Stimulated activated CD8-positive, alpha-beta memory T cell treated with anti-CD3 and anti-CD28 coated beads, Interleukin-4, amount 100 ng/mL, for 48 hours (primary cell): ENCODE measurements around the gene C2orf92.
A peak's percentile ranks its signal among the peaks of the same experiment; 100 is the strongest.

ENCODE experiments used
- DNase-seq: peaks from one replicate; pipeline ENCODE4 v3.0.0-alpha.2; 2020

Gene C2orf92

DNA sequence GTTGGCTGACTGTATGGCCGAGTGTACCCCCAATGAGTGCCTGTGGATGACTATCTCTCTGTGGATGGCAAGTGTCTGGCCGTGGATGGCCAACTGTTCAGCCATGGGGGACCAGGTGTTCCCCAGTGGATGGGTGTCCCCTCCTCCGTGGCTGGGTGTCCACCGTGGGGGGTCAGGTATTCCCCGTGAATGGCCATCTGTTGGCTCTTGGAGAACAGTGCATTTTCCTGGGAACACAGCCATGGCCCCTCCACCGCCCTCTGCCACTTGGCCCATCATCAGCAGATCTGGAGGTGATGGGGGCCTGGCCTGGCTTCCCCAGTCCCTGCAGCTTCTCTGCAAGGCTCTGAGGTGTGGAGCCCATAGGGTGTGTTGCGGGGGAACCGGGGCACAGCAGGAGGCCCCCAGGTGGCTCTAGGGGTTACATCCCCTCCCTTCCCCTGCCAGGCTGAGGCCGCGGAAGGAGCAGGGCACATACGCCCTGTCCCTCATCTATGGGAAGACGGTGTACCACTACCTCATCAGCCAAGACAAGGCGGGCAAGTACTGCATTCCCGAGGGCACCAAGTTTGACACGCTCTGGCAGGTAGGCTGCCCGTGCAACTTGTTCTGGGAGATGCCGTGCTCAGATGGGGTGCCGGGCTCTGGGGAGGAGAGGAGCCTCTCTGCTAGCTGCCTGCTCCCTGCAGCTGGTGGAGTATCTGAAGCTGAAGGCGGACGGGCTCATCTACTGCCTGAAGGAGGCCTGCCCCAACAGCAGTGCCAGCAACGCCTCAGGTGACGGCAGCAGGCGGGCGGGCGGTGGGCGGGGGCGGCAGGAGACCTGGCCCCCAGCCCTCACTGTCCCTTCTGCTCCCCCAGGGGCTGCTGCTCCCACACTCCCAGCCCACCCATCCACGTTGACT, 63.2 kb downstream of the C2orf92 start:
- no peak for DNase-seq

DNA sequence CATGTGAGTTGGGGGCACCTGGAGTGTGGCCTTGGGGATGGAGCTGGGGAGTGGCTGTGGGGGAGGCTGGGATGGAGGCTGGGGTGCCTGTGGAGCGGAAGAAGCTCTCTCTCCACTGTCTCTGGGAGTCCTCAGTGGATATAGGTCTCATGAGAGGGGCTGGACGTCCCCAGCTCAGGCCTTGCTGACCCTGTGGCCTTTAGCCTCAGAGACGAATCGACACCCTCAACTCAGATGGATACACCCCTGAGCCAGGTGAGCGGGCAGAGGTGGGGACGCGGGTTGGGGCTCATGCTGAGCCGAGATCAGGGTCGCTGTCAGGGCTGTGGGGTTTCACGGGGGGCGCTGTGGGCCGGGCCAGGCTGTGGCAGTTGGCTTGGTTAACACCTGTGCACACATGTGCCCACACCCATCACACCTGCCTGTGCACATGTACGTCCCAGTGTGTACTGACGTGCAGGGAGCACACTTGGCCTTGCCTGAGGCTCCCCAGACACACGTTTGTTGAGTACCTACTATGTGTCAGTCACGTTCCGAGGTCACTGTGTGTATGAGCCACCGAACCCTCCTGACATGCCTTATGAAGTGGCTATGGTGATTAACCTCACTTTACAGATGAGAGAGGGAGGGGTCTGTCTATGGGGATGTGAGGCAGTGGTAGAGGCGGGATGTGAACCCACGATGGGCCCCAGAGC, 64.0 kb downstream of the C2orf92 start:
- DNase-seq, result no peak

DNA sequence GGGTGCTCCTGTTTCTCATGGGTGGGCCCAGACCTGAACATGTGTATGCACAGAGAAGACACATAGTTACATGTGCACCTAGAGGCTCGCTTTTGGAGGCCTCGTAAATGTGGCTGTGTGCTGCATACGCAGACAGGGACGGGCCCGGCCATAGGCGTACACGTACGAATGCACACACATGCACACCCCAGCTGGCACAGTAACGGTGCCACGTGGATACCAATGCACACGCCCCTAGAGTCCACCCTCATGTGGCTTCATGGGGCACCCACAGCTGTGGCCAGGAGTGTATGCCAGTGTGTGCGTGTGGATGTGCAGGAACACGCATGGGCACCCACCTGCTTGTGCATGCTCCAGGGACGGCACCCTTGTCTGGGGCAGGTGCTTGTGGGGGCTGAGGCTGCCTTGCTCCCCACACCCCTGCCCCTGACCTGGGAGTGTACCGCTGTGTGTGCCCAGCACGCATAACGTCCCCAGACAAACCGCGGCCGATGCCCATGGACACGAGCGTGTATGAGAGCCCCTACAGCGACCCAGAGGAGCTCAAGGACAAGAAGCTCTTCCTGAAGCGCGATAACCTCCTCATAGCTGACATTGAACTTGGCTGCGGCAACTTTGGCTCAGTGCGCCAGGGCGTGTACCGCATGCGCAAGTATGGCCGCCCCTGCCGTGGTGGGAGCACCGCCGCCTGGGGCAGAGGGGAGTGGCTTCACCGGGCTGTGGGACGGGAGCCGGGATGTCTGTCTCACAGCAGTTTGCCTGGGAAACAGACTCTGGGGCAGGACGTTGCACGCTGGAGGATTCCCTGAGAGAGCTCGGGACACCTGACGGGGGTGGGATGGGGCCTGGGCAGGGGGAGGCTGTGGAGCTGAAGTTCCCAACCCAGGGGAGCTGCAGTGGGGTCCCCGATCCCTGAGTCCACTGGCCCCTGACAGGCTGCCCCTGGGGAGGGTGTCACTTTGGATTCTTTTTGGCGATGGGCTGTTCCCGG, 64.8 kb downstream of the C2orf92 start:
- DNase-seq, result no peak

DNA sequence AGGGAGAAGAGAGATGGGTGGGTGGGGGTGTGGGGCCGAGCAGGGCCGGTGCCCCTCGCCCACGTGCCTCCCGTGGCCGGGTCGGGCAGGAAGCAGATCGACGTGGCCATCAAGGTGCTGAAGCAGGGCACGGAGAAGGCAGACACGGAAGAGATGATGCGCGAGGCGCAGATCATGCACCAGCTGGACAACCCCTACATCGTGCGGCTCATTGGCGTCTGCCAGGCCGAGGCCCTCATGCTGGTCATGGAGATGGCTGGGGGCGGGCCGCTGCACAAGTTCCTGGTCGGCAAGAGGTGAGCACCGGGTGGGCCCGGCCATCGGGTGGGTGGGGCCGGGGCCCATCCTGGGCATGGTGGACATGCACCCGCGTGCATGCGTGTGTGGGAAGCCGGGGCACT, 65.6 kb downstream of the C2orf92 start:
- no peak for DNase-seq

DNA sequence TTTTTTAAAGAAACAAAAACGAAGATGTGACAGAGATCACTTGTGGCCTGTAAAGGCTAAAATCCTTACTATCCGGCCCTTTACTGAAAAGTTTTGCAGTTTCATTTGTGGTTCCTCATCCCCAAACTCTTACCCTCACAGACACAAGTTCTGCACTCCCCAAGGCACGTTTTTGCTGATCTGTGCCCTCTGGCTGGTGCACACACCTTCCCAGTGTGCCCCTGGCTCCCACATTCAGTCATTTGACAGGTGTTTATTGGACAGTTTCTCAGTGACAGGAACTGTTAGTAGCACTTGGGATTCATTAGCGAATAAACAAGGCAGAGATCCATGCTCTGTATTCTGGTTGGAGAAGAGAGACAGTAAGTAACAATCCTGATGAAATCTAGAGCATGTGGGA, 66.7 kb downstream of the C2orf92 start:
- no peak for DNase-seq

DNA sequence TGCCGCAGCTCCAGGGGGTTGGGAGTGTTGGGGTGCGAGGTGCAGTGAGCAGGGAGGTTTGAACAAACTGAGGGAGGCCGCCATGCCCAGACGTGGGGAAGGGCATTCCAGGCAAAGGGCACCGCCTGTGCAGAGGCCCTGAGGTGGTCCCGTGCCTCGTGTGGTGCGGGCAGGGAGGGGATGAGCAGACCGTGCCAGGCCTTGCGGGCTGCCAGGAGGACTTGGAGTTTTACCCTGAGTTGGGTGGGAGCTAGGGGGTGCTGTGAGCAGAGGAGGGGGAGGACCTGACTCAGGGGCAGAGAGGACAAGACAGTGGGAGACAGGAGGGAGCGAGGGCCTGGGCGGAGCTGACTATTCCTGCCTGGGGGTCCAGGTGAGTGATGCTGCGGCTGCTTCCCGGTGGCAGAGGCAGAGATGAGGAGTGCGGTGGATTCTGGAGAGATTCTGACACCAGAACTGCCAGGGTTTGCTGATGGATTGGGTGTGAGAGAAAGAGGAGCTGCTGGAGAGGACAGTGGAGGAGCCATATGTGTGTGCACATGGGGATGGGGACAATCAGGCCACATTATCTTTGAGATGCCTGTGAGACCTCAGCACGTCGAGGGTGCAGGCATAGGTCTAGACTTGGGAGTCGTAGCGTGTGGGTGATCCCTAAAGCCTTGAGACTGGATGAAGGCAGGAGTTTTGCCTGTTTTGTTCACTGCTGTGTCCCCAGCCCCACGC, 67.3 kb downstream of the C2orf92 start:
- DNase-seq, result no peak

DNA sequence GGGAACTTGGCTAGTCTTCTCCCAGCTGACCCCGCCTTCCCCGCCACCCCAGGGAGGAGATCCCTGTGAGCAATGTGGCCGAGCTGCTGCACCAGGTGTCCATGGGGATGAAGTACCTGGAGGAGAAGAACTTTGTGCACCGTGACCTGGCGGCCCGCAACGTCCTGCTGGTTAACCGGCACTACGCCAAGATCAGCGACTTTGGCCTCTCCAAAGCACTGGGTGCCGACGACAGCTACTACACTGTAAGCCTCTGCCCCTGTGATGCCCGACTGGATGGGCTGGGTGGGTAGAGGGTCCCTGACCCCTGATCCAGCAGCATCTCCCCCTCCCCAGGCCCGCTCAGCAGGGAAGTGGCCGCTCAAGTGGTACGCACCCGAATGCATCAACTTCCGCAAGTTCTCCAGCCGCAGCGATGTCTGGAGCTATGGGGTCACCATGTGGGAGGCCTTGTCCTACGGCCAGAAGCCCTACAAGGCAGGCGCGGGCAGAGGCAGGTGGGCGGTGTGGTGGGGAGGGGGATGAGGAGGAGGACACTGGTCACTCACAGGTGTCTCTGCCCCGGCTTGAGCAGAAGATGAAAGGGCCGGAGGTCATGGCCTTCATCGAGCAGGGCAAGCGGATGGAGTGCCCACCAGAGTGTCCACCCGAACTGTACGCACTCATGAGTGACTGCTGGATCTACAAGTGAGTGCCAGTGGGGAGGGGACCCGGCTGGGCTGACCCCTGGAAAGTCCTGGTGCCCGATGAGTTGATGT, 68.1 kb downstream of the C2orf92 start:
- DNase-seq, result no peak

DNA sequence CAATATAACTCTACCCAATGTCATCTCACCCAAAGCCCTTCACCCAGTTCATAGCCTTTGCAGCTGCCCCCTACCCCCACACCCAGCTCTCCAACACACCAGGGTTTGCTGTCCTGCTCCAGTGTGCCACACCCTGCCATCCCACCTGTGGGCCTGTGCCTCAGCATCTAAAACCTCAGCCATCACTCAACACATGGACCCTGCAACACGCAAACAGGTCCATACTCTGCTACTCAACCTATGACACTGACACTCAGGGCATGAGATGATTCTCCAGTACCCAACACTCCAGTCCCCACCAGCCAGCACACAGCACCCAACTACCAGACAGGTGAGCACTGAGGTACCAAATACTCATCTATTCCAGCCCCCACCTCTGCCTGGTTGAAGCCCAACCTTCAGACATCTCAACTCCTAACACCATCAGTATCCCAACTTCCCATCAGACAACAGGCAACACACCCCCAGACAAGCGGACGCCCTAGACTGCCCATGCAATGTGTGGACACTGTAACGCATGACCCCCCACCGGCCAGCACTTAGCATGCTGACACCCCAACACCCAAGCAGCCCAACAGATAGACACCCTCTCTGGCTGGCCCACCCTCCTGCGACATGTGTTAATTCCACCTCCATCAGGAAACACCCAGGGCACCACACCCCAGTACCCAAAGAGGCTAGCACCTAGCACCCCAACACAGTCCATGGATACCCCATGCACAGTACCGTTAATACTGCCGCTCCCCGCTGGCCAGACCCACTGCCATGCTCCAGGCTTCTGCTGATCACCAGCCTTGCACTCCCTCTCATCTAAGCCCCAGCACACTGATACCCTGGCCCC, 68.9 kb downstream of the C2orf92 start:
- no peak for DNase-seq

DNA sequence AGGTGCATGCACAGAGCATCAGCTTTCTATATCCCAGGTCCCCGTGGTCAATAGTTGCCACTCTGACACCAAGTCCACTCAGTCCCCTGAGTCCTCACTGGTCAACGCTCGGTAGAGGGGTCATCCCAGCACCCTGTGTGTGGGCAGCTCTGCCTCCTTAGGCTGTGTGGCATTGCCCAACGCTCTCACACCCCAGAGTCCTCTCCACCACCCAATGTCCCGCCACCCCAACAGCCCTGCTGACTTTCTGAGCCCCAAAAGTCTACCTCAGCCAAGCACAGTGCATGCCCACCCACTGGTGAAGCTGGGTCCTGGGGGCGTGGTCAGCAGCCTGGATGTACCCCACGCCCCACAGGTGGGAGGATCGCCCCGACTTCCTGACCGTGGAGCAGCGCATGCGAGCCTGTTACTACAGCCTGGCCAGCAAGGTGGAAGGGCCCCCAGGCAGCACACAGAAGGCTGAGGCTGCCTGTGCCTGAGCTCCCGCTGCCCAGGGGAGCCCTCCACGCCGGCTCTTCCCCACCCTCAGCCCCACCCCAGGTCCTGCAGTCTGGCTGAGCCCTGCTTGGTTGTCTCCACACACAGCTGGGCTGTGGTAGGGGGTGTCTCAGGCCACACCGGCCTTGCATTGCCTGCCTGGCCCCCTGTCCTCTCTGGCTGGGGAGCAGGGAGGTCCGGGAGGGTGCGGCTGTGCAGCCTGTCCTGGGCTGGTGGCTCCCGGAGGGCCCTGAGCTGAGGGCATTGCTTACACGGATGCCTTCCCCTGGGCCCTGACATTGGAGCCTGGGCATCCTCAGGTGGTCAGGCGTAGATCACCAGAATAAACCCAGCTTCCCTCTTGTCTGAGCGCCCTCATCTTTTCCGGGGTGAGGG, 69.7 kb downstream of the C2orf92 start:
- DNase-seq, result no peak

DNA sequence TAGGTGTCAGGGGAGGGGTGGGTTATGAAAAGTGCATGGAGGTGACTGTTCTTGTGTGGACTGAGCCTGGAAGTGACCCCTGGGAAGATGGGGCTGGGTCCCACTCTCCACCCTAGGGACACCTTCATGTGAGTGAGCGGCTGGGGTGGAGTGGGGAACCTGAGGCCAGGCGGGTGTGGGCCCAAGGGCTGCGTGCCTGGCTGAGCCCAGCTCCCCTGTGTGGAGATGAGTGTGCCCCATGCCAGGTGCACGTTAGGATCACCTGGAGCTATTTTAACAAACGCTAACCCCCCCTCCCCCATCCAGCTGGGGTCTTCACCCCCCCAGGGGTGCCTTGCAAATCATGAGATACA, 70.4 kb downstream of the C2orf92 start:
- DNase-seq, result no peak

DNA sequence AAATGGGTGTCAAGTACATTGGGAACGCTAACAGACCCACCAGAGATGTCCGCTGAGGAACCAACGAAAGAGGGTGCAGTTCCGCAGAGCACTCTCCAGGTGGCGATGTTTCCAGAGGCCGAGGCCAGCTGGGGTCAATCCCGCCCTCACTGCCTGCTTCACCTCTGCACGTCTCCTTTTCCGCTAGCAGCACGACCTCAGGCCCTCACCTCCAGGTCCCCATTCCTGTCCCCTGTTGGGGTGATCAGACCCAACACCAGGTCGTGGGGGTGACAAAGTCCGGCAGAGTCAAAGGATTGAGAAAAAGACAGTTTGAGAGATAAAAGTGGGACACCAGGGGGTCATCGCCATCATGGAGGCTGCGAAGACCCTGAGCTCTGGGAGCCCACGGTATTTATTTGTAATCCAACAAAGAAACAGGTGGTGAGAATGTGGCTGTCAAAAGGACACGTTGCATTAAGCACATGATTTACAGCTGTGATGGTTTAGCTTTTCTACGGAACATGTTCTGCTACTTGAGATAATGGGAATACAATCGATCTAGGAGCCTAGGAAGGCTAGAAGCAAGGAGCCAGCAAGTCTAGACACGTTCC, 71.2 kb downstream of the C2orf92 start:
- peak; percentile 76 for DNase-seq

DNA sequence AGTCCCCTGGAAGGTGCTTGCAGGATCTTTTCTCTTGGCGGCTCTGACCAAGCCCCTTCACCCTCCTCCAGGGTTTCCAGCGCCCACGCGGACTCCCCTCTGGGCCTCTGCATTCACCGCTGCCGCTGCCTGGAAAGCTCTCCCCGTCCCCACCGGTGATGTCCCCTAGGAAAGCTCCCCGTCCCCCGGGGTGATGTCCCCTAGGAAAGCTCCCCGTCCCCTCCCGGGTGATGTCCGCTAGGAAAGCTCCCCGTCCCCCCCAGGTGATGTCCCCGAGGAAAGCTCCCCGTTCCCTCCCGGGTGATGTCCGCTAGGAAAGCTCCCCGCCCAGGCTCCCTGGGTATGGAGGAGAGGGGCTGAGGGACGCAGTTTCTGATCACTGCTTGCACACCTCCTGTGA, 71.7 kb downstream of the C2orf92 start:
- no peak for DNase-seq

DNA sequence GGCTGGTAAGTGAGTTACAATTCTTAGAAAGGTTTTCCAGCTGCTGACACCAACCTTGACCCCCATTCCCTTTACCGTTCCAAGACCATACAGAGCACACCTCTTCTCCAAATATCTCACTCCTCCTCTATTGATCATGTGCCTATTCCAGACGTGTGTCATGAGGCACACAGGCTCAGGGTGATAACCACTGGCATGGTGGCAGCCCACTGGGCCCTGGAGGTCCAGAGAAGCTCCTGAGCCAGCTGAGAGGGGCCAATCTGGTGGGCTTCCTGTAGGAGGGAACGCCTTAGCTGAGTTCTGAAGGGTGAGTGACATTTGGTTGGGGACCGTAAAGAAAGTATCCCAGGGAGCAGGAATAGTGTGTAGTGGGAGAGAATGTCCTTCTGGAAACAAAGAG, 72.2 kb downstream of the C2orf92 start:
- no peak for DNase-seq

DNA sequence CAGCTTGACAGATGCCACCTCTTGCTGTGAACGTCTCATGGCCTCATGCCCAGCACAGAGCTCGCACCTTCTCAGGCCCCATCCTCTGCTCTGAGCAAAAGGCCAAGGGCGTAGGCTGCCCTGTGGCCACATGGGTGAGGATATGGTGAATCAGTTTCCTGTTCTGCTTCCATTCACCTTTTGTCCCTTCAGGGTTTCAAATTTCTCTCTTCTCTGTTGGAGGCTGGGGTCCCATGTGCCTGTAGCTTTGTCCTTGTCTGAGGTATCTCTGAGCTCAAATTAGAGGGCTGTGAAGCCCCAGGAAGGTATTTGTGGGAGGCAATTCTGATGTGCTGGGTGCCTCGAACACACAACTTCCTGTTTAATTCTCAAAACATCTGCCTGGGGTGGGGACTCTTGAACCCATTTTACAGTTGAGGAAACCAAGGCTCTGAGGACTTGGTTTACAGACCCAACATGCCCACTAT, 72.9 kb downstream of the C2orf92 start:
- peak; percentile 67 for DNase-seq

DNA sequence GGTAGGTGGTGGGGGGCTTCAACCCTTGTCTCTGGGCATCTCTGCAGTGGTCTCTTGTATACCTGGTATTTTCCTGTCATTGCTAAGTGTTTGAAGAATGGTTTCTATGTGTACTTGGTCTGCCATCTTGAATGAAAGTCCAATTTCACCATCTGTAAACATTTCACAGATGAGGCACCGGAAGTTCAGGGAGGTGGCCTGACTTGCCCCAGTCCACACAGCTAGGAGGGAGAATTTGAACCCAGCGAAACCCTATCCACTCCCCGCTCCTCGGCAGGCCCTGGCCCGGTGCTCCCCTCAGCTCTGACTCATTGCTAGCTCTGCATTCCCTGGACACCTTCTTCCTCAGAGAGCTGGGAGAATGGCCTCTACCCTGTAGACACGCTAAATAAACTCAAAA, 74.4 kb downstream of the C2orf92 start:
- no peak for DNase-seq

DNA sequence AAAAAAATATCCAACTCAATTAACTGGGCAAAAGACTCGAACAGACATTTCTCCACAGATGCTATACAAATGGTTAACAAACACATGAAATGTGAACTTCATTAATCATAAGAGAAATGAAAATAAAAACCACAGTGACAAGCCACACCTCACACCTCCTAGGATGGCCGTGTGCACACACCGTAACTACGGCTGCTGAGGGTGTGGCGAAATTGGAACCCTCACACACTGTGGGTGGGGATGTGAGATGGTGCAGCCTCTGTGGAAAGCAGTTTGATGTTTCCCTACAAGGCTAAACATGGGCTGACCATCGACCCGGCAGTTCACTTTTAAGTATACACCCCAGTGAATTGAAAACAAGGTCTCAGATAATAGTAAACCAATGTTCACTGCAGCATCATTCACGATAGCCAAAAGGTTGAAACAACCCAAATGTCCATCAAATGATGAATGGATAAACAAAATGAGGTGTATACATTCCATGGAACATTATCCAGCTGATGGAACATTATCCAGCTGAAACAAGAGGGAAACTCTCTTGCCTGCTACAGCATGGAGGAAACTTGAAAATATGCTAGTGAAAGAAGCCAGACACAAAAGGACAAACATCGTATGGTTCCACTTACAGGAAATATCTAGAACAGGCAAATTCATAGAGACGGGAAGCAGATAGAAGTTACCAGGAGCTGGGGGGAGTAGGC, 76.1 kb downstream of the C2orf92 start:
- peak; percentile 74 for DNase-seq

DNA sequence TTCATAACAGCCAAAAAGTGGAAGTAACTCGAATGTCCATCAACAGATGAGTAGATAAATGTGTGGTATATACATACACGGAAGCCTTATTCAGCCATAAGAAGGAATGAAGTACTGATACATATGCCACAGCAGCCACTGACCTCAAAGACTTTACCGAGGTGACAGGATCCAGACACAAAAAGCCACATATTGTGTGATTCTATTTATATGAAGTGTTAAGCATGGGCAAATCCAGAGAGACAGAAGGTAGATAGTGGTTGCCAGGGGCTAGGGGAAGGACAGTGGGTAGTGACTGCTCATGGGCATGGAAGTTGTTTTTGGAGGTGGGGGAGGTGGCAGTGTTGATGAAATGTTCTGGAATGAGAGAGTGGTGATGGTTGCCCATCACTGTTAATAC, 77.8 kb downstream of the C2orf92 start:
- no peak for DNase-seq

DNA sequence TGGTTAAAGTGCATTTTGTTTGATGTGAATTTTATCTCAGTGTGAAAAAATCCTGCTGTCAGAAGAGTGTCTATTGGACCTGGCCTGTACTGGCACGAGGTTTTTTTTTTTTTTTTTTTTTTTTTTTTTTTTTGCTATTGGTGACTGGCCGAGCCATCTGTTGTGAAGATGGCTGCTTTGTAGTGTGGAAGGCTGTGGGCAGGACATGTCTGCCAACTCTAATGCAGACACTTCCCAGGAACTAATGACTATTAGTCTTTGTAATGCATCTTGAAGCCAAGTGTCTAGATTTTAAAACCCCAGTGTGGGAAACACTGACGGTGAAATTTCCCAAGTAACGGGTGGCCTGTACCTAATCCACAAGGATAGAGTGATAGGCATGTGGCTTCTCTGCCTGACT, 78.2 kb downstream of the C2orf92 start:
- DNase-seq, result no peak

DNA sequence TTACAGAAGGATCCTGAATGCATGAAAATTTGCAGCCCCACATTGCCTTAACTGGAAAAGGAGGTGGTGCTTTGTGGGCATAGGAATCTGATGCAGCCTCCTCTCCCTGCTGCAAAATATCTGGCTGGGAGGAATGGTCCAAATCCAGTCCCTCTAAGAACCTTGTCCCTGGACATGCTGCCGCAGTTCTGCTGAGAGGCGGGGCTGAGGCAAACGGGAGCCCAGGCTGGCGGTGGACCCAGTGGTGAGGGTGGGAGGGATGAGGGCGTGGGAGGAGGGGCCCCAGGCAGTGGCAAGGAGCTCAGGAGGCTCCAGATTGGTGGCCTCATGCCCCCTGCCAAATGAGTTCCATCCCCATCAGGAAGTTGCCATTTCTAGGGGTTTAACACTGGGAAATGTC, 80.1 kb downstream of the C2orf92 start:
- no peak for DNase-seq
